ENCODE measurements around the gene PHF2. TPM values are rescaled to one million over a fixed set of nuclear protein-coding genes. Genes with fewer than 3 reads are reported as not detected.
A peak's percentile ranks its signal among the peaks of the same experiment; 100 is the strongest.

Gene PHF2
- total RNA-seq, 2 donors from 2014 or later = 22.7 to 23.4 TPM

- Histone ChIP-seq H3K9ac (ENCODE audit: low read depth in 2 of 2, low read length in 2 of 2) (no peak overlapping the region), H3K4me3 (no peak overlapping the region), H3K27me3 (no peaks in the 10 kb centered on the region), H3K27ac (no peak overlapping the region), H3K4me1 (no peaks in the 10 kb centered on the region), H3K9me3 (no peaks in the 10 kb centered on the region), H3K36me3 (peaks cover 16% of the 10 kb centered on the region)
- no peak for DNase-seq
- intact Hi-C loops (cut with DNase I) = loop anchor here (10.0 kb wide), 1 partner anchor 394 kb away; no protein-coding TSS in a partner anchor
- TF ChIP-seq CTCF (IDR thresholded peaks at IDR 0.05) = no peak
Observed at GRCh38 chr9:93558503-93558902, 17.9 kb upstream of the PHF2 start.

- no peak overlapping the region for H3K9ac ChIP-seq (ENCODE audit: low read depth in 2 of 2, low read length in 2 of 2)
- H3K27ac ChIP-seq = no peak overlapping the region
- intact Hi-C loops (cut with DNase I) = loop anchor here (10.0 kb wide), 1 partner anchor 116 kb away; no protein-coding TSS in a partner anchor
- DNase-seq = no peak
- no peaks in the 10 kb centered on the region for H3K9me3 ChIP-seq
- peaks cover 23% of the 10 kb centered on the region for H3K36me3 ChIP-seq
- H3K4me3 ChIP-seq = no peak overlapping the region
- H3K27me3 ChIP-seq = no peaks in the 10 kb centered on the region
- TF ChIP-seq CTCF (IDR thresholded peaks at IDR 0.05) = no peak
- H3K4me1 ChIP-seq = no peaks in the 10 kb centered on the region
Observed at GRCh38 chr9:93560991-93561390, 15.4 kb upstream of the PHF2 start.

GRCh38 chr9:93562157-93562556 is 14.2 kb upstream of the PHF2 start:
- DNase-seq = no peak
- Histone ChIP-seq H3K4me3 (no peak overlapping the region), H3K27me3 (no peaks in the 10 kb centered on the region), H3K36me3 (peaks cover 23% of the 10 kb centered on the region), H3K9me3 (no peaks in the 10 kb centered on the region), H3K27ac (no peak overlapping the region), H3K9ac (ENCODE audit: low read depth in 2 of 2, low read length in 2 of 2) (no peak overlapping the region), H3K4me1 (peaks cover 3% of the 10 kb centered on the region)
- TF ChIP-seq CTCF (IDR thresholded peaks at IDR 0.05) = no peak
- intact Hi-C loops (cut with DNase I) = loop anchor here (10.0 kb wide), 1 partner anchor 117 kb away; no protein-coding TSS in a partner anchor

GRCh38 chr9:93565089-93565488 is 11.3 kb upstream of the PHF2 start:
- H3K9ac ChIP-seq (ENCODE audit: low read depth in 2 of 2, low read length in 2 of 2) = no peak overlapping the region
- DNase-seq = no peak
- H3K4me1 ChIP-seq = peaks cover 8% of the 10 kb centered on the region
- intact Hi-C loops (cut with DNase I) = loop anchor here (10.0 kb wide), 1 partner anchor 120 kb away; no protein-coding TSS in a partner anchor
- H3K9me3 ChIP-seq = no peaks in the 10 kb centered on the region
- no peak overlapping the region for H3K27ac ChIP-seq
- TF ChIP-seq CTCF (IDR thresholded peaks at IDR 0.05) = no peak
- no peaks in the 10 kb centered on the region for H3K27me3 ChIP-seq
- peaks cover 7% of the 10 kb centered on the region for H3K36me3 ChIP-seq
- H3K4me3 ChIP-seq = no peak overlapping the region

- peak; percentile 99 for DNase-seq
- peaks cover 7% of the 10 kb centered on the region for H3K36me3 ChIP-seq
- peak overlapping the region; percentile 77 to 92 for H3K9ac ChIP-seq (ENCODE audit: low read depth in 2 of 2, low read length in 2 of 2)
- no peaks in the 10 kb centered on the region for H3K9me3 ChIP-seq
- intact Hi-C loops (cut with DNase I) = loop anchor here (10.0 kb wide), 1 partner anchor 122 kb away; no protein-coding TSS in a partner anchor
- H3K27me3 ChIP-seq = no peaks in the 10 kb centered on the region
- H3K4me1 ChIP-seq = peaks cover 8% of the 10 kb centered on the region
- peak overlapping the region; percentile 57 for H3K4me3 ChIP-seq
- peak; percentile 82 for TF ChIP-seq CTCF (IDR thresholded peaks at IDR 0.05)
- peak overlapping the region; percentile 96 for H3K27ac ChIP-seq
Observed at GRCh38 chr9:93566408-93567270, 9.7 kb upstream of the PHF2 start.

Measured in colonic mucosa (tissue), 4 donors.